ENCODE measurements around the gene GPANK1.
A peak's percentile ranks its signal among the peaks of the same experiment; 100 is the strongest.

GPANK1 gene

DNA sequence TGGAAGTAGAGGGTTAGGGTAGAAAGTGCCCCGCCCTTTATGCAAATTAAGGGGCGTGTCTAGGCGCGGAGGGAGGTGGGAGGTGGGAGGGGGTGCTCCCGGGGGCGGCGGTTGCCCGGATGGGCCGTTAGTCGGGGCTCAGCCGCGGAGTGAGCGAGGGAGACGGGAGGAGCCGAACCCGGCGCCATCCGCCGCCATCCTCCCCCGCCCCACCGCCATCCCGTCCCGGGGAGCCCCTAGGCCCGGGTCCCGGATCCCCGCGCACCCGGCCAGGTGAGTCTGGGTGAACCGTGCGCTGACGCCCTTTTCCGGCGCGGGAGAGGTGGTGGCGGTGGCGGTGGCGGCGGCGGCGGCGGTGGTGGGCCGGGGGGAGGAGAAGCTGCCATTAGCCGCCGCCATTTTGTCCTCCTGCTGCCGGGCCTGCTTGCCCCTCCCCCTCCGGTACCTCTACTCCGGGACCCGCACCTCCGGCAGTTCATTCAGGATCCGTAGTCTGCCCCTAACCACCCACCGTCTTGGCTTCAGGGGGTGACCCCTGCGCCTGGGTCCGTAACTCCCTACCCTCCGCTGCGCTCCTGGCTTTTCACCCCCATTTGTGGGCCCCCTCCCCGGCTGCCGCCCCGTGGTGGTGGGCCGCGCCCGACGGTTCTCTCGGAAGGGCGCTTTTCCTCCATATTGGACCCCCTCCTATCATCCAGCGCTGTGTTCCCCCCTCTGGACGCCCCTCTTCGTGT lies 44.0 kb downstream of the GPANK1 start, which contains the start of gene PRRC2A:
Gene PRRC2A (plus strand): TSS at position 130 of the 734 bp plus-strand sequence. CDS start 2,075 bp downstream, outside the sequence.
- TF ChIP-seq, protein P1, sequence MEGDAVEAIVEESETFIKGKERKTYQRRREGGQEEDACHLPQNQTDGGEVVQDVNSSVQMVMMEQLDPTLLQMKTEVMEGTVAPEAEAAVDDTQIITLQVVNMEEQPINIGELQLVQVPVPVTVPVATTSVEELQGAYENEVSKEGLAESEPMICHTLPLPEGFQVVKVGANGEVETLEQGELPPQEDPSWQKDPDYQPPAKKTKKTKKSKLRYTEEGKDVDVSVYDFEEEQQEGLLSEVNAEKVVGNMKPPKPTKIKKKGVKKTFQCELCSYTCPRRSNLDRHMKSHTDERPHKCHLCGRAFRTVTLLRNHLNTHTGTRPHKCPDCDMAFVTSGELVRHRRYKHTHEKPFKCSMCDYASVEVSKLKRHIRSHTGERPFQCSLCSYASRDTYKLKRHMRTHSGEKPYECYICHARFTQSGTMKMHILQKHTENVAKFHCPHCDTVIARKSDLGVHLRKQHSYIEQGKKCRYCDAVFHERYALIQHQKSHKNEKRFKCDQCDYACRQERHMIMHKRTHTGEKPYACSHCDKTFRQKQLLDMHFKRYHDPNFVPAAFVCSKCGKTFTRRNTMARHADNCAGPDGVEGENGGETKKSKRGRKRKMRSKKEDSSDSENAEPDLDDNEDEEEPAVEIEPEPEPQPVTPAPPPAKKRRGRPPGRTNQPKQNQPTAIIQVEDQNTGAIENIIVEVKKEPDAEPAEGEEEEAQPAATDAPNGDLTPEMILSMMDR (IDR thresholded peaks at IDR 0.05; ENCODE audit: unreplicated experiment in 3 of 3), result no peak
- Mint-ChIP-seq H3K27ac (peak within 1 kb of the TSS; percentile 96 to 99 (median 99)), H3K36me3 (ENCODE audit: low read depth) (peaks cover 32% of the 10 kb centered on the region), H3K9me3 (no peaks in the 10 kb centered on the region), H3K4me3 (peak within 1 kb of the TSS; percentile 90 to 96 (median 96)), H3K4me1 (peaks cover 21% of the 10 kb centered on the region), H3K27me3 (ENCODE audit: low read depth) (no peaks in the 10 kb centered on the region)

DNA sequence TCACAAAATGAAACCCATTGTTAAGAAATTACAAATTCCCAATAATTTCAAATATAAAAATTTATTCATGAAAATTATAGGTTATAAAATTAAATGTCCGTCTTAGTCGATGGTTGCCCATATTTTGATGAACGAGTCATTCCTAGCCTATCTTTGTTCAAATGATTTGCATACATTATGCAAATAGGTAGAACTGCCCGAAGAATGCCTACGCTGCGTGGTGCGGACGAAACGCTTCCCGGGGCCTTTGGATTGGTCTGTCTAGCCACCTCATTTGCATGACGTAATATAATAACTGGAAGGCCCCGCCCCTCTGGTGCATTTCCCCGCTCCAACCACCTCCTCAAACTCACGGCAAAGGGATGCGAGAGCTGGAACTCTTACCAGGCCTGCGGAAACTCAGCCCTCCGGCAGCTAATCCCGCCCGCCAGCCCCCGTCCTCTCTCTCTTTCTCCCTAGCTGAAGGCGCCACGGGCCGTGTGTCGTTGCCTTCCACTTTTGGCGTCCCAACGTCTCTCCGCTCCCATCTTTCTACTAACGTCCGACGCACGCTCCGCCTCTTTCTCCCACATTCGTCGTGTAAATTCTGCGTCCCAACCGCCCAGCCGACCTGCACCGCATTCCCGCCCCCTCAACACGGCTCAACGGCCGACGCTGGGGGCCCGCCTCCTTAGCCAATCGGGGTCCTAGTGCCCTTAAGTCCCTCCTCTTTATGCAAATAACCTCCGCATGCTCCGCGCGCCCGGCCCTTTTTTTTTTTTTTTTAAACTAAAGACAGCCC lies 44.8 kb downstream of the GPANK1 start:
- H3K27ac Mint-ChIP-seq, result peak overlapping the region; percentile 91 to 99 (median 98)
- H3K27me3 Mint-ChIP-seq (ENCODE audit: low read depth), result no peaks in the 10 kb centered on the region
- peaks cover 25% of the 10 kb centered on the region for H3K36me3 Mint-ChIP-seq (ENCODE audit: low read depth)
- H3K9me3 Mint-ChIP-seq, result no peaks in the 10 kb centered on the region
- H3K4me1 Mint-ChIP-seq, result peaks cover 23% of the 10 kb centered on the region
- H3K4me3 Mint-ChIP-seq, result peak overlapping the region; percentile 86 to 90 (median 87)
- TF ChIP-seq, protein P1 (IDR thresholded peaks at IDR 0.05; ENCODE audit: unreplicated experiment in 3 of 3), result no peak

DNA sequence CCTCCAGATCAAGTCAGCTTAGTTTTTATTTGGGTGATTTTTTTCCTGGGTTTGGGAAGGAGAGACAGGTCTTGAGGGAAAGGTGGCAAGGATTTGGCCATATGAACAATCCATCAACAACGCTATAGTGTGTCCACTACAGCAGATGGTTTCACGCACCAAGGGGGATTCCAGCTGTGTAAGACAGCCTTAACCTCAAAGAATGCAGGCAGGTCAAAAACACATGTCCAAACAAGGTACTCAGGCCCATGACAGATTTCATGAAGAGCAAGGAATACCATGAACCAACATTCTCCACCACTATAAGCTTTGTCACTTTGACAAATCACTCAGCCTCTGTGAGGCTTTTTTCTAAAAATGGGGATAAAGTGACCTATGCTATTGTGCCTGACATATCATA lies 47.8 kb downstream of the GPANK1 start:
- Mint-ChIP-seq H3K27ac (peak overlapping the region; percentile 78 to 94 (median 86)), H3K9me3 (no peaks in the 10 kb centered on the region), H3K27me3 (ENCODE audit: low read depth) (no peaks in the 10 kb centered on the region), H3K36me3 (ENCODE audit: low read depth) (peaks cover under 1% of the 10 kb centered on the region), H3K4me3 (peak overlapping the region; percentile 43 to 71 (median 58)), H3K4me1 (peaks cover 18% of the 10 kb centered on the region)
- TF ChIP-seq, protein P1 (IDR thresholded peaks at IDR 0.05; ENCODE audit: unreplicated experiment in 3 of 3), result no peak

DNA sequence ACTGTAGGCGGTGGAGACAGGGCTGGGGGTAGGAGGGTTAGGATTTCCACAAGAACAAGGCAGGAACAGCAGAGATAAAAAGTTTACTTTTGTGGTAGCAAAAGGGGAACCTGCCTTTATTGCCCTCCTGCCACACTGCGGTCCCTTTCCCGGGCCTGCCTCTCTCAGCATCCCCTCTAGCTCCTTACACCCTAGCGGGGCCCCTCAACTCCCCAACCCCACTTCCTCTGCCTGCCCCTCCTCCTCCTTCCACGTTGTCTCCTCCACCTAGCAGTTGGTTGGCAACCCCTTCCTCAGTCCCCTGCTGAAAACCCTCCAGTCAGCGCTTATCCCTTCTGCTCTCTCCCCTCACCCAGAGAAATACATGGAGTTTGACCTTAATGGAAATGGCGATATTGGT lies 49.0 kb downstream of the GPANK1 start:
- Mint-ChIP-seq H3K27me3 (ENCODE audit: low read depth) (no peaks in the 10 kb centered on the region), H3K4me1 (peaks cover 20% of the 10 kb centered on the region), H3K4me3 (peak overlapping the region; percentile 53 to 69 (median 57)), H3K36me3 (ENCODE audit: low read depth) (no peaks in the 10 kb centered on the region), H3K9me3 (no peaks in the 10 kb centered on the region), H3K27ac (peak overlapping the region; percentile 78 to 94 (median 86))
- TF ChIP-seq, protein P1 (IDR thresholded peaks at IDR 0.05; ENCODE audit: unreplicated experiment in 3 of 3), result no peak

DNA sequence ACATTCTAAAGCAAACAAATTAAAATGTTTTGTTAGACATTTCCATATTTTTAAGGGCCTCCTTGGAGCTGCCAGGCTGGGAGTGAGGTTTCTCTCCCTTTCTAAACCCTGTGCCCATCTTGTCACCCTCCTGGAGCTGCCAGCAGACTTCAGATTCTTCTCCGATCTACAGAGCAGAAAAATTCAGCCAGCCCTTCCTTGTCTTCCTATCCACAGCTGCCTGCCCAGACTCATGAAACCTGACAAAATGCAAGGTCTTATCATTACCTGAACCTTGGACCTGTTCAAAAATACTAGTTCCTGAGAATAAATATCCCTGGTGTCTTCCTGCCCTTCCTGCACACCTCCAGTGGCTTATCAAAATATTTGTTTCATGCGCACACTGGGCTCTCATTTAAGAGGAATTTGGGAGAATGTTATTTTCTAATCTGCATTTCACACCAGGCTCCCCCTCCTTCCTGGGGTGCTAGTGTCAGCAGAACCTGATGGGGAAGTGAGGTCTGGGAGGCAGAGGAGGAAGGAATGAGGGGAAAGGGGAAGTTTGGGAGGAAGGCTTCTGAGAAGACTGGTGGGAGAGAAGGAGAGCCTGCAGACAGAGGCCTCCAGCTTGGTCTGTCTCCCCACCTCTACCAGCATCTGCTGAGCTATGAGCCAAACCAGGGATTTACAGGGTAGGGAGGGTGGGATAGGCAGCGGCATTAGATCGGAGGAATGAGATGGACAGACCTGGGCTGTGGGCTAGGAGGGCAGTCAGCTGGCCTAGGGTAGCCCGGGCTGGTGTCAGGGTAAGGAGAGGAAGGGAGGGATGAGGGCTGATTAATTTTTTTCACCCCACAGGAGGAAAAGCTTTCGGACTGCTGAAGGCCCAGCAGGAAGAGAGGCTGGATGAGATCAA lies 49.9 kb downstream of the GPANK1 start, which contains the start of gene AIF1:
Gene AIF1 (plus strand): TSS at position 551 of the 895 bp plus-strand sequence. CDS start 96 bp downstream, at position 647.
- H3K36me3 Mint-ChIP-seq (ENCODE audit: low read depth), result no peaks in the 10 kb centered on the region
- peaks cover 24% of the 10 kb centered on the region for H3K4me1 Mint-ChIP-seq
- H3K27ac Mint-ChIP-seq, result peak within 1 kb of the TSS; percentile 78 to 94 (median 86)
- peak within 1 kb of the TSS; percentile 53 to 69 (median 57) for H3K4me3 Mint-ChIP-seq
- TF ChIP-seq, protein P1 (IDR thresholded peaks at IDR 0.05; ENCODE audit: unreplicated experiment in 3 of 3), result no peak
- no peaks in the 10 kb centered on the region for H3K27me3 Mint-ChIP-seq (ENCODE audit: low read depth)
- H3K9me3 Mint-ChIP-seq, result no peaks in the 10 kb centered on the region

All from nephron (organoid).